ENCODE measurements around the gene SULT4A1. TPM values are rescaled to one million over a fixed set of nuclear protein-coding genes. Genes with fewer than 3 reads are reported as not detected.

The SULT4A1 gene
- polyA plus RNA-seq, 2 of the 4 experiments (the other 2 are of a cell fraction): not detected

GRCh38 chr22:43848366-43849171 is 13.7 kb downstream of the SULT4A1 start:
- Histone ChIP-seq H3K9me3 (no peaks in the 10 kb centered on the region), H3K27ac (no peak overlapping the region), H3K4me3 (no peak overlapping the region), H3K4me2 (no peak overlapping the region), H3K4me1 (no peaks in the 10 kb centered on the region)
- ATAC-seq (peak; percentile 51 to 78; a peak in 3 of 6 replicates), FAIRE-seq (no peak), DNase-seq (ENCODE audit: low read depth in 1 of 2, low spot score in 1 of 2) (peak in 1 of 2 experiments; percentile 16)
- POLR2A ChIA-PET: no interaction called here
- TF ChIP-seq JUN (IDR thresholded peaks at IDR 0.05) (no peak), CTCF (IDR thresholded peaks at IDR 0.05) (peak; percentile 31), SMC3 (IDR thresholded peaks at IDR 0.05) (peak; percentile 28; the same call in 1 of the 3 replicates), RAD21 (conservative IDR thresholded peaks at IDR 0.05 in 1 of 2, IDR thresholded peaks at IDR 0.05 in 1 of 2) (peak in 1 of 2 experiments; percentile 12; a peak in 1 of 5 replicates)
- CTCF ChIA-PET: interaction anchor here (0.6 to 1.1 kb wide), 7 partner anchors 11 to 616 kb away, joined by 3 to 4 read pairs (median 3); no protein-coding TSS in a partner anchor
- 41% methylated on average over 9 of the region's 16 CpGs for WGBS (ENCODE audit: missing lambda C conversion rate)

GRCh38 chr22:43847376-43848289 is 14.7 kb downstream of the SULT4A1 start:
- TF ChIP-seq HOXB5 (CRISPR knock-in tag; IDR thresholded peaks at IDR 0.05) (no peak), ESRRA (IDR thresholded peaks at IDR 0.05; ENCODE audit: borderline replicate concordance, low read length) (no peak), MAFK (IDR thresholded peaks at IDR 0.05; ENCODE audit: partially characterized antibody) (no peak), REST (IDR thresholded peaks at IDR 0.05) (no peak), FOSL2 (IDR thresholded peaks at IDR 0.05) (no peak), FOSL2 (CRISPR knock-in tag; IDR thresholded peaks at IDR 0.05) (no peak), CTCF (IDR thresholded peaks at IDR 0.05) (no peak), CHD4 (IDR thresholded peaks at IDR 0.05; ENCODE audit: borderline replicate concordance) (no peak), HES2 (IDR thresholded peaks at IDR 0.05) (no peak), EHF (CRISPR knock-in tag; IDR thresholded peaks at IDR 0.05) (no peak), BCL3 (IDR thresholded peaks at IDR 0.05) (no peak), CBX2 (IDR thresholded peaks at IDR 0.05; ENCODE audit: borderline replicate concordance, low read depth) (no peak), EP300 (IDR thresholded peaks at IDR 0.05) (no peak), TFCP2L1 (CRISPR knock-in tag; IDR thresholded peaks at IDR 0.05) (no peak), PHF8 (IDR thresholded peaks at IDR 0.05; ENCODE audit: borderline replicate concordance, low read depth) (no peak), NFE2L2 (conservative IDR thresholded peaks at IDR 0.05; ENCODE audit: low read length) (no peak), TP53 (CRISPR knock-in tag; IDR thresholded peaks at IDR 0.05) (no peak), KDM5A (IDR thresholded peaks at IDR 0.05) (no peak), RCOR1 (IDR thresholded peaks at IDR 0.05; ENCODE audit: low read depth, low read length) (no peak), MAX (IDR thresholded peaks at IDR 0.05) (no peak), EHMT2 (IDR thresholded peaks at IDR 0.05; ENCODE audit: low read depth) (no peak)
- Histone ChIP-seq H3K4me3 (no peak overlapping the region), H3K4me2 (no peak overlapping the region), H3K27ac (no peak overlapping the region), H3K4me1 (no peaks in the 10 kb centered on the region), H3K9me3 (no peaks in the 10 kb centered on the region)
- 55% methylated on average over 11 of the region's 14 CpGs for WGBS (ENCODE audit: missing lambda C conversion rate)
- POLR2A ChIA-PET: no interaction called here
- DNase-seq (ENCODE audit: low read depth in 1 of 2, low spot score in 1 of 2) (no peak), ATAC-seq (no peak), FAIRE-seq (no peak)
- CTCF ChIA-PET: interaction anchor here (1.0 to 1.4 kb wide), 4 partner anchors 10 to 37 kb away, joined by 3 to 4 read pairs (median 3); no protein-coding TSS in a partner anchor

Measured in A549 (cell line).